Endothelial cell (in vitro differentiated cells): ENCODE measurements around the gene KCNJ6. TPM values are rescaled to one million over a fixed set of nuclear protein-coding genes. Genes with fewer than 3 reads are reported as not detected.

Experiments
- DNase-seq: peaks from one replicate; pipeline ENCODE4 v3.0.0; 2021; ENCODE audit warnings: low spot score
- H3K27ac Mint-ChIP-seq: one replicate; pipeline ENCODE4 v1.8.0; 2021; ENCODE audit warnings: mixed read lengths, inconsistent platforms; ENCODE audit not compliant: unreplicated experiment
- H3K27me3 Mint-ChIP-seq: one replicate; pipeline ENCODE4 v1.8.0; 2021; ENCODE audit warnings: mild to moderate bottlenecking, moderate library complexity, mixed read lengths, inconsistent platforms; ENCODE audit not compliant: unreplicated experiment
- H3K36me3 Mint-ChIP-seq: one replicate; pipeline ENCODE4 v1.8.0; 2021; ENCODE audit warnings: mild to moderate bottlenecking, low read depth, mixed read lengths, inconsistent platforms; ENCODE audit not compliant: unreplicated experiment
- H3K4me1 Mint-ChIP-seq: one replicate; pipeline ENCODE4 v1.8.0; 2021; ENCODE audit warnings: mild to moderate bottlenecking, mixed read lengths, inconsistent platforms; ENCODE audit not compliant: unreplicated experiment
- H3K4me3 Mint-ChIP-seq: one replicate; pipeline ENCODE4 v1.8.0; 2021; ENCODE audit warnings: mild to moderate bottlenecking, mixed read lengths, inconsistent platforms; ENCODE audit not compliant: unreplicated experiment
- H3K9me3 Mint-ChIP-seq: one replicate; pipeline ENCODE4 v1.8.0; 2021; ENCODE audit warnings: mixed read lengths, inconsistent platforms; ENCODE audit not compliant: unreplicated experiment
- total RNA-seq: library from RNA; stranded (reverse); fragmentation: NEBNext Ultra II Directional; extraction: Animal tissue kit (Norgen Biotek cat#: 25700); gene quantifications from one replicate; pipeline ENCODE4 v1.2.1, GENCODE V29; 2021; ENCODE audit not compliant: unreplicated experiment
- TF ChIP-seq, protein P1 (sequence below): fragments of 200-600 bp; sonication (generic); IDR thresholded peaks from one replicate; pipeline ENCODE4 v1.5.0; 2021; ENCODE audit warnings: antibody characterized with exemption; ENCODE audit not compliant: unreplicated experiment

KCNJ6 gene
- total RNA-seq, 1 donor from 2014 or later, result 0.41 TPM

DNA sequence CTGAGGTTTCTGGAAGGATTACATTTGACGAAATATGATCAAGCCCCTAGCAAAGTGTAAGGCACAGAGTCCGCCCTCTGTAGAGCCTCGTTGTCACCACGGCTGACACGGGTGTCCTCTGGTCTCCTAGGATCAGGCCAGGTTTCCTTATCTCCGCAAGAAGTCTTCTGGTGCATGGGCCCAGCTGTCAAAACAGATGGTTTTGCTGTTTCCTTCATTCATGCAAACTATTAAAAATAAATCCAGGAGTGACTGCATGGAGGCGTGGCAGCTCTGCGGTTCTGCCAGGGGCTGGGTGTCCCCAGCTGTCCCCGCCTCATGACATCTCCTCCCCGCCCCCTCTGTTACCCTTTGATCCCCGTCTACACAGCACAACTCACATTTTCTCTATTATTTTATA is 340.7 kb downstream of the KCNJ6 start:
- H3K27ac Mint-ChIP-seq, result no peak overlapping the region

GRCh38 chr21:37574751-37575150 is 341.5 kb downstream of the KCNJ6 start:
- Mint-ChIP-seq H3K27me3 (no peaks in the 10 kb centered on the region), H3K4me3 (peak overlapping the region; percentile 47), H3K4me1 (no peaks in the 10 kb centered on the region), H3K9me3 (peaks cover 10% of the 10 kb centered on the region), H3K36me3 (peaks cover 3% of the 10 kb centered on the region), H3K27ac (no peak overlapping the region)
- TF ChIP-seq, protein P1, sequence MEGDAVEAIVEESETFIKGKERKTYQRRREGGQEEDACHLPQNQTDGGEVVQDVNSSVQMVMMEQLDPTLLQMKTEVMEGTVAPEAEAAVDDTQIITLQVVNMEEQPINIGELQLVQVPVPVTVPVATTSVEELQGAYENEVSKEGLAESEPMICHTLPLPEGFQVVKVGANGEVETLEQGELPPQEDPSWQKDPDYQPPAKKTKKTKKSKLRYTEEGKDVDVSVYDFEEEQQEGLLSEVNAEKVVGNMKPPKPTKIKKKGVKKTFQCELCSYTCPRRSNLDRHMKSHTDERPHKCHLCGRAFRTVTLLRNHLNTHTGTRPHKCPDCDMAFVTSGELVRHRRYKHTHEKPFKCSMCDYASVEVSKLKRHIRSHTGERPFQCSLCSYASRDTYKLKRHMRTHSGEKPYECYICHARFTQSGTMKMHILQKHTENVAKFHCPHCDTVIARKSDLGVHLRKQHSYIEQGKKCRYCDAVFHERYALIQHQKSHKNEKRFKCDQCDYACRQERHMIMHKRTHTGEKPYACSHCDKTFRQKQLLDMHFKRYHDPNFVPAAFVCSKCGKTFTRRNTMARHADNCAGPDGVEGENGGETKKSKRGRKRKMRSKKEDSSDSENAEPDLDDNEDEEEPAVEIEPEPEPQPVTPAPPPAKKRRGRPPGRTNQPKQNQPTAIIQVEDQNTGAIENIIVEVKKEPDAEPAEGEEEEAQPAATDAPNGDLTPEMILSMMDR, result no peak
- no peak for DNase-seq

More for the DNA sequence above, 340.7 kb downstream of the KCNJ6 start:
- H3K27me3 Mint-ChIP-seq, result peaks cover 2% of the 10 kb centered on the region
- H3K9me3 Mint-ChIP-seq, result peaks cover 10% of the 10 kb centered on the region
- peaks cover 2% of the 10 kb centered on the region for H3K4me1 Mint-ChIP-seq
- no peak overlapping the region for H3K4me3 Mint-ChIP-seq
- TF ChIP-seq, protein P1, result no peak
- no peak for DNase-seq
- H3K36me3 Mint-ChIP-seq, result peaks cover 12% of the 10 kb centered on the region

DNA sequence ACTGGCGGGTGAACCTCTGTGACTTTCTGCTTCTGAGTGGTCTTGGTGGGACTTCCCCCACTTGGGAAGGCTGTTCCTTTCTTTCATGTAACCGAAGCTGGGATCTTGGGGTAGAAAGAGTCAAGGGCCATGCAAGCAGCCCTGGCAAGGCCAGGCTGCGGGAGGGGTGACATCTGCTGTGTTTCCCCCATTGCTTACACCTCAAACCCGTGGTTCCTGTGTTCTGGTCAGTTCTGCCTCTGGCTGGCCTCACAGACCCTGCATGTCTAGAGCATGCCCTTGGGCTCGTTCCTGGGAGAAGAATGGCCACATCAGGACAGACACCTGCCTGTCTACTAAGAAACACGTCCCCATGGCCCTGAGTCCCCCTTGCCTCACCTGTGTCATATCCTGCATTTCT is 341.9 kb downstream of the KCNJ6 start:
- Mint-ChIP-seq H3K9me3 (peaks cover 6% of the 10 kb centered on the region), H3K4me1 (peaks cover 2% of the 10 kb centered on the region), H3K27me3 (no peaks in the 10 kb centered on the region), H3K36me3 (no peaks in the 10 kb centered on the region), H3K4me3 (no peak overlapping the region), H3K27ac (no peak overlapping the region)
- no peak for DNase-seq
- TF ChIP-seq, protein P1, result no peak

DNA sequence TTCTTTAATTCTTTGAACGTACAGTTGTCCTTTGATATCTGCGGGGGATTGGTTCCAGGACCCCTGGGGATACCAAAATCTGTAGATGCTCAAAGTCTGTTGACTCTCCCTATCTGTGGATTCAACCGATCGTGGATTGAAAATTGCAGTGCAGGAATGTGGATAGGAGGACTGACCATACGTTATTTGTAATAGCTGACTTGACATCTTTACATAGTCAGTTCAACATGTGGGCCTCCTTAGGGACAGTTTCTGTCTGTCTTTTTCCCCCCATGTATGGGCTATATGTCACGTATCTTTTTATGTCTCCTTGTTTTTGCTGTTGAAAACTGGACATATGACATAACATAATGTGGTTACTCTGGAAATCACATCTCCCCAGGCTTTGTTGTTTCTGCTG is 344.8 kb downstream of the KCNJ6 start:
- Mint-ChIP-seq H3K27me3 (no peaks in the 10 kb centered on the region), H3K9me3 (no peaks in the 10 kb centered on the region), H3K27ac (no peak overlapping the region), H3K36me3 (no peaks in the 10 kb centered on the region), H3K4me1 (peaks cover 9% of the 10 kb centered on the region), H3K4me3 (no peak overlapping the region)
- TF ChIP-seq, protein P1, result no peak
- no peak for DNase-seq

- H3K4me1 Mint-ChIP-seq, result peaks cover 20% of the 10 kb centered on the region
- no peaks in the 10 kb centered on the region for H3K9me3 Mint-ChIP-seq
- H3K27me3 Mint-ChIP-seq, result peaks cover 3% of the 10 kb centered on the region
- TF ChIP-seq, protein P1, result no peak
- no peak overlapping the region for H3K27ac Mint-ChIP-seq
- no peak overlapping the region for H3K4me3 Mint-ChIP-seq
- H3K36me3 Mint-ChIP-seq, result no peaks in the 10 kb centered on the region
- no peak for DNase-seq
Observed at GRCh38 chr21:37568916-37569315, 347.3 kb downstream of the KCNJ6 start.
